Activated CD4-positive, alpha-beta T cell treated with anti-CD3 and anti-CD28 coated beads, Interleukin-2, amount 50 U/mL, for 48 hours (primary cell): ENCODE data around the gene AKAP8L.

Source experiments
- DNase-seq, 2 experiments: peaks; one replicate each; pipeline ENCODE4 v3.0.0-alpha.2; 2020

Gene AKAP8L

DNA sequence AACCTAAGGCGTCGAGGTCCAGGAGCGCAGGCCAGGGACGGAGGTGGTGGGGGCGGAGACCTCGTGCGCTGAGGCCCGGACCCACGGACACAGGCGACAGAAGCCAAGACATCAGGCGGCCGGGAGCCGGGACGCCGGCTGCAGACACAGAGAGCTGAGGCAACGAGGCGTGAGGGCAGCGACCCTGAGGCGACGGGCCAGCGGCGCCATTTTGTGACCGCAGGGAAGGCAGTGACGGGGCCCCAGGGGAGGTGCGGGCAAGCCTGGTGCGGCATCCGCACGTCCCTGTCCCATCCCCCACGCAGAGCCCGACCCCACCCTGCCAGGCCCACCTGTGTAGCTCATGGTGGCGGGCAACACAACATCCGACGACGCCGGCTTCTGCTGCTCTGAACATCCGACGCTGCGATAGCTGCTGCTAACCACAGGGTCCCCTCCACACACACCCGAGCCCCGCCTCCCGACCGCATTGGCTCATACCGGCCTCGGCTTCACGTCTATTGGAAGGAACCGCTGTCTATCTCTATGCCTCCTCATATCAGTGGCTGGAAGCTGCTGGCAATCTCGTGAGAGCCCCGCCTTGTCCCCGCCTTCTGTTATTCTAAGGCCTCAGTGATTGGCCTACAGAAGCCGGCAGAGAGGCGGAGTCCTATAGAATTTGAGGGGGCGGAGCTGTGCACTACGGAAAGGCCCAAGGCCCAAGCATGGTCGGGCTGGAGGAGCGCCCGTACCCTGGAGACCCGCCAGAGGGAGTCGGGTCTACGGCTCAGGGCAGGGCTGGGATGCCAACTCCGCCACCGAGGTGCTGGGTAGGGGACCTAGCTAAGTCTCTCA lies at the start of gene AKAP8L:
TSS of gene AKAP8L (minus strand) at position 410 of the 834 bp plus-strand sequence. CDS start at position 345, 65 bp downstream.
- peak; percentile 99 for DNase-seq

GRCh38 chr19:15467734-15468214 lies 49.0 kb upstream of the AKAP8L start:
- no peak for DNase-seq

- peak; percentile 56 to 71 for DNase-seq
Observed at GRCh38 chr19:15466851-15467733, 48.3 kb upstream of the AKAP8L start.

DNA sequence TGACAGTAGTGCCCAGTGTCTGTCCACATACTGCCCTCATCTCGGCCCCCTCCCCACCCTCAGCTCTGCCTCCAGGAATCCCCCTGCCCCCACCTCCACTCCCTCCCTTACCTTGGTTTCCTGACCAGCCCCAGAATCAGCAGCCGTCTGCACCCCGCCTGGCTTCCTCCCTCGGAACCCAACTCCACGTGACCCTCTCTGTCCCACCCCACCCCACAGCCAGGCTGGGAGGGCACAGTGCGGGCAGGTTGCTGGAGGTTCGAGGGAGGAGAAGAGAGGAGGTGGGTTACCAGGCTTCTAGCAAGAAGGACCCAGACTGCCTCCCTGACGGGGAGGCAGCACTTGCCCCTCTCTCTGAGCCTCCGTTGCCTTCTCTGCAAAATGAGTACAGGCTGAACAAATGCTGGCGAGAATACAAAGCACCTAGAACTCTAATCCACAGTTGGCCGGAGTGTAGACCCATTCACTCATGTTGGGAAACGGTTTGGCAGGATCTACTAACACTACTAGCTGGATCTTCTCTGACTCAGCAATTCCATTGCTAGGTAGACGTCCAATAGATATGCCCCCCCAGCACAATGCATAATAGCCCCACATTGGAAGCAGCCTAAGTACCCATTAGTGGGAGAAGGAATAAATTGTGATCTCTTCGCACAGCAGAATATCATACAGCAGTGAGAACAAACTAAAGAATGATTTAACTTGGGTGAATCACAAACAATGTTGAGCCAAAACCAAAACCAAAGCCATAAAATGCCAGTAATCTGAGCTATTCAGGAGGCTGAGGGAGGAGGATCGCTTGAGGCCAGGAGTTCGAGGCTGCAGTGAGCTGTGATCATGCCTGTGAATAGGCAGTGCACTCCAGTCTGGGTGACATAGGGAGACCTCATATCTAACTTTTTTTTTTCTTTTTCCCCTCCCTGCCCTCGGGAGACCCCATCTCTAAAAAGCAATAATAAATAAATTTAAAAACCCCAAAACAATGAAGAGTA lies 45.9 kb upstream of the AKAP8L start, which contains the start of gene RASAL3:
TSS of gene RASAL3 (minus strand) at position 151 of the 992 bp plus-strand sequence. CDS start 186 bp downstream, outside the sequence.
- DNase-seq, result peak; percentile 73 to 79

GRCh38 chr19:15463861-15464371 lies 45.1 kb upstream of the AKAP8L start:
- DNase-seq, result peak; percentile 76 to 84

GRCh38 chr19:15461694-15462093 lies 42.9 kb upstream of the AKAP8L start:
- no peak for DNase-seq

- DNase-seq, result no peak
Observed at GRCh38 chr19:15457701-15458484, 39.1 kb upstream of the AKAP8L start.

GRCh38 chr19:15456871-15457700 lies 38.3 kb upstream of the AKAP8L start:
- DNase-seq, result peak in 1 of 2 experiments; percentile 22

DNA sequence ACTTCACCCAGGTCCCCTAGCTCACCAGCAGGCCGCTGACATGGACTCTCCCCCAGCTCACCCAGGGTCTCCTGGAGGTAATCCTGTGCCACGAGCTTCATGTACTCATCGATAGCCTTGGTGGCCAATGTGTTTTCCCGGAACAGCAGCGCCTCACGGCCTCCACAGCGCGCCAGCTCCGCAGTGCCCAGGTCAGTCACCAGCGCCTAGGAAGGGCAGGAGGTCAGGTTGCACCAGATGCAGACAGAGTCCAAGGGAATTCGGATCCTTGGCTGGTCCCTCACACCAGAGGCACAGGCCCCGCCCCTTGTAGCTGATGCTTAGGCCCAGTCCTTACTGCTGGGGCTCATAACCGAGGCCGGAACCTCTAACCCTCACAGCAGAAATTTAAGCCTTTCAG lies 37.7 kb upstream of the AKAP8L start:
- no peak for DNase-seq

GRCh38 chr19:15455996-15456395 lies 37.2 kb upstream of the AKAP8L start:
- DNase-seq, result no peak

DNA sequence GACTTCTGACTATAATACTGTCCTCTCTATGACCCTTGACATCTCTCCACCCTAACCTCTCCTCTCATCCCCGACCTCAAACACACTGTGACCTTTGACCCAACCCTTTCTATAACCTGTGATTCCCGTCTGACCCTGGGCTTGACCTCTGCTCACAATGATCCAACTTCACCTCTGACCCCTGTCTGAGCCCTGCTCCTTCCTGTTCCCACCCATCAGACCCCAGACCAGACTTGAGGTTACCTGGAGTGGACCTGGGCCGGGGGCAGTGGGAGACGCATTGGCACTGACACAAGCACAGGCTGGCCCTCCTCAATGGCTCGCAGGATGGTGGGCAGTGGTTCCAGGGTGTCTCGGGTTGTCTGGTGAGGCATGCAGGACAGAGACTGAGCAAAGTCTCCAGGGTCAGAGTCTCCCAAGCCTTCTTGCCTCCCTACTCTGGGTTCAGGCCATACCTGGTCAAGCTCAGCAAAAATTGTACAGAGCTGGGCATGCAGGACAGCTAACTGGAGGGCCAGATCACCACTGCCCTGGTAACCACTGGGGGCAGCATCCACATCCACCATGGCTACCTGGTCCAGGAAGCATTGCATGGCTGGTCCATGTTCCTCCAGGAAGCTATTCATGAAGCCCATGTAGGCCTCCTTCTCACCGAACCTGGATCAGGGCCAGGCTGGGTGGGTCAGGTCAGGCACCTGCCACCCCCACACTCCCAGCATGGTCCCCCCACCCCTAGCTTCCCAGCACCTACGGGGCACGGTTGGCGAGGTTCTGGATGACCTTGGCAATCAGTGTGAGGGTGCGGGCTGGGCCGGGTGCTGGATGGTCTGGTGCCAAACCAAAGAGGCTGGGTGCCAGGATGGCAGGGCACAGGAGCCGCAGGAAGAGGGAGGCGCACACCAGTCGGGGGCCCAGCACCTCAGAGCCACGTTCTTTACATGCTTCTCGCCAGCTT lies 35.4 kb upstream of the AKAP8L start:
- no peak for DNase-seq

- DNase-seq, result no peak
Observed at GRCh38 chr19:15453091-15453578, 34.3 kb upstream of the AKAP8L start.

DNA sequence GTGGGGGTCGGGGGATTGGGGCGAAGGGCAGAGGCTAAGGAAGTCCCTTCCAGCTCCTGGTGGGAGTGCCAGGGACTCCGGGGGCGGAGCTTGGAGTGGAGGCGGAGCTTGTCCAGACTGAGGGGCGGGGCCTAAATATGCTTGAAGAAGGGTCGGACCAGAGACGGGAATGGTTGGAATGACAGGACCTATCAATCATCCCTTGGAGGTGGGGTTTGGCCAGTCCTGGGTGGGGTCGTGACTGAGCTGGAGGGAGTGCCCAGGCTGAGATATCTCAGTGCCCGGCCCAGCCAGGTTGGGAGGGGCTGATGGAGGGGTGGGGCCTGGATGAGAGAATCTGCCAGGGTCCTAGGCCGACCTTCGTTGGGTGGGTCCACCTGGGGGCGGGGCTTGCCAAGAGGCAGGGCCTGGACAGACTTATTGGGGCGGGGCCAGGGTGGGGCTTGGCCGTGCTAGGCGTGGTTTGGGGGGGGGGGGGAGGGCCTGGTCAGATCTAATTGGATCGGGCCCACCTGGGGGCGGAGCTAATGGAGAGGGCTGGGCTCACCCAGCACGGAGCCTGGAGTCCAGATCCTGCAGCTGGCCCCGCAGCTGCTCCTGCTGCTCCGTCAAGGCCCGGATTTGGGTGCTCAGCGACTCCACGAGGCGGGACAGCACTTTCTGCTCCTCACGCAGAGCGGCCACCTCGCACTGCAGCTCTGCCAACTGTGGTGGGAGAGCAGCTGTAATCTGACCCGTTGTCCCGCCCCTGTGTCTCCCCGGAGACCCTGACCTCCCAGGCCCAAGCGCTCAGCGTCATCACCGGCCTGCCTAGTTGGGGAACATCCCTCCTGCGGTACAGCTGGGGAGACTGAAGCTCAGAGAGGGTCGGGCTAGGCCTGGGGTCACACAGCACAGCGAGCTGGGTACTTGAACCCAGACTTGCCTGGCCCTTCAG lies 33.6 kb upstream of the AKAP8L start:
- no peak for DNase-seq

DNA sequence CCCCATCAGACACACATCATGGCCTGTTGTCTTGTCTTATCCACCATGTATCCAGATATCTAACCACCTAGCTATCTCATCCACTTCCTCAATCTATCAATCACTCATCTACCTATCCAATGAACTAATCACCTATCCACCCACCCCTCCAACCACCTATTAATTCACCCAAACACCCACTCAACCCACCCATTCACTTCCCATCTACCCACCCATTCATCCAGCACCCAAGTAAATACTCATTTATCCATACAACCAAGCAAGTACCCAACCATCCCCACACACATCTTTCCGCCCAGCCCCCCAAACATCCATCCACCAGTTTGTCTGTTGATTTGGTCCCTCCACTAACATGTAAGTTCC lies 31.7 kb upstream of the AKAP8L start:
- no peak for DNase-seq

DNA sequence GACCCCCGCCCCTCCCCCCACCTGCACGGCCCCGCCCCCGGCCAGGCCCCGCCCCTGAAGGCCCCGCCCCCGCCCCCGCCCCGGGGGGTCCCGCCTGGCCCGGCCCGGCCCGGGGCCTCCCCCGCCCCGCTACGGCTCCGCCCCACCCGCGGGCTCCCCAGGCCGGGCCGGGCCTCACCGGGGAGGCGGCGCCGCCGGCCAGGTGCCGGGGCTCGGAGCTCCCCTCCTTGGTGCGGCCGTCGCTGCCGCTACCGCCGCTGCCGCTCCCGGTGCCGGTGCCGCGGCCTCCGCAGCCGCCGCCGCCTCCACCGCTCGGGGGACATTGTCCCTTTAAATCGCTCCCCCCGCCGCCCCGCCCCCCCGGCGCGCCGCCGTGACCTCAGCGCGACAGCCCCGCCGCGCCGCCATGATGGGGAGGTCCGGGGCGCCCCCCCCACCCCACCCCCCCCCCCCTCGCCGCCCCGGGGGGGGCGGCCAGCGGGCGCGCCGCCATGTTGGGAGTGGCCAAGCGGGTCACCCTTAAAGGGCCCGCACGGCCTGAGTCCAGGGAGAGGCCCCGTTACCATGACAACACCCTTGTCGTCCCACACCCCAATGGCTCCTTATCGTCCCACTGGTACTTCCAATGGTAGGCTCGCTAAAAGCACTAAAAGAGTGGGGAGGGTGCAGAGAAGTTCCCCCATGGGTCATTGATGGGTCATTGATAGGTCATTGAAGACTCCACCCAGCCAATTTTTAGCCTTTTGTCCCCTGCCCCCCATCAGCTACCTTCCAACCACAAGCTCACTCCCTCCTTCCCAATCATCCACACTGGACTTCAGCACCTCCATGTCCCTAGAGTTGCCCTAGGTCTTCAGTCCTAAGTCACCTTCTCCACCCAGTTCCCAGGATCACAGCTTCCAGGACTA lies 31.1 kb upstream of the AKAP8L start, which contains the start of gene WIZ:
TSS of gene WIZ (minus strand) at position 337 of the 908 bp plus-strand sequence. CDS start 1,649 bp downstream, outside the sequence.
- peak; percentile 83 to 86 for DNase-seq
